Activated T-helper 2 cell treated with anti-CD3 and anti-CD28 coated beads, Interferon-gamma antibody, Interleukin-2, Interleukin-4, amounts not matched to agents 10 μg/mL and 5 μg/mL and 100 μg/mL, durations not matched to agents 14 hours and 24 hours and 36 hours (primary cell): ENCODE data around the gene AGO4. TPM values are rescaled to one million over a fixed set of nuclear protein-coding genes. Genes with fewer than 3 reads are reported as not detected.
"Not testable (repeated sequence)": the region's sequence is repeated elsewhere in the genome, so short reads cannot be mapped to it uniquely, and the experiment has no call there.

ENCODE experiments used
- DNase-seq: peaks from one replicate; pipeline ENCODE4 v3.0.0; 2021; ENCODE audit warnings: low spot score
- H3K27ac Mint-ChIP-seq: one replicate; pipeline ENCODE4 v1.8.0; 2021; ENCODE audit warnings: mixed read lengths
- H3K27me3 Mint-ChIP-seq: one replicate; pipeline ENCODE4 v1.8.0; 2021; ENCODE audit warnings: low read depth, mixed read lengths
- H3K36me3 Mint-ChIP-seq: one replicate; pipeline ENCODE4 v1.8.0; 2021; ENCODE audit warnings: low read depth, mixed read lengths
- H3K4me1 Mint-ChIP-seq: one replicate; pipeline ENCODE4 v1.8.0; 2021; ENCODE audit warnings: low read depth, mixed read lengths
- H3K4me3 Mint-ChIP-seq: one replicate; pipeline ENCODE4 v1.8.0; 2021; ENCODE audit warnings: low read depth, mild to moderate bottlenecking, moderate library complexity, mixed read lengths
- H3K9me3 Mint-ChIP-seq: one replicate; pipeline ENCODE4 v1.8.0; 2021; ENCODE audit warnings: mixed read lengths
- intact Hi-C: fragments of 100-400 bp; cut with micrococcal nuclease; formaldehyde crosslinking; loops from one replicate; pipeline ENCODE4 v1.15.1; 2023
- total RNA-seq: library from RNA; stranded (reverse); gene quantifications from 2 replicates; pipeline ENCODE4 v1.2.3, GENCODE V29; 2022

The AGO4 gene
- total RNA-seq, 1 donor from 2014 or later = 10.0 TPM

- DNase-seq = no peak
- Mint-ChIP-seq H3K4me1 (no peaks in the 10 kb centered on the region), H3K27ac (no peak overlapping the region), H3K36me3 (peaks cover 6% of the 10 kb centered on the region), H3K9me3 (no peaks in the 10 kb centered on the region), H3K27me3 (peaks cover 11% of the 10 kb centered on the region), H3K4me3 (no peak overlapping the region)
- intact Hi-C loops = no loop called here
Observed at GRCh38 chr1:35857830-35858229, 50.0 kb downstream of the AGO4 start.

- no peak for DNase-seq
- no peaks in the 10 kb centered on the region for H3K9me3 Mint-ChIP-seq
- H3K36me3 Mint-ChIP-seq = no peaks in the 10 kb centered on the region
- peaks cover 13% of the 10 kb centered on the region for H3K27me3 Mint-ChIP-seq
- H3K4me1 Mint-ChIP-seq = no peaks in the 10 kb centered on the region
- no peak overlapping the region for H3K4me3 Mint-ChIP-seq
- no peak overlapping the region for H3K27ac Mint-ChIP-seq
- intact Hi-C loops = no loop called here
Observed at GRCh38 chr1:35860696-35861095, 52.9 kb downstream of the AGO4 start.

DNA sequence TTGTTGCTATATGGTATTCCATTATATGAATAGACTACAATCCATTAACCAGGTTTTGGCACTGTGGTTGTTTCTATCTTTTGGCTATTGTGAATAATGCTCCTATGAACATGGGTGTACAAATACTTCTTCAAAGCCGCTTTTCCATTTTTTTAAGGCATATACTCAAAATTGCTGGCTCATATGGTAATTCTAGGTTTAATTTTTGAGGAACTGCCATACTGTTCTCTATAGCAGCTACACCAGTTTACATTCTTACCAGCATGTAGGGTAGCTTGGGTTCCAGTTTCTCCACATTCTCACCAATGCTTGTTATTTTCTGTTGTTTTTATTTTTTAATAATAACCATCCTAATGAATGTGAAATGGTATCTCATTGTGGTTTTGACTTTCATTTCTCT lies 55.3 kb downstream of the AGO4 start:
- H3K36me3 Mint-ChIP-seq = no peaks in the 10 kb centered on the region
- no peaks in the 10 kb centered on the region for H3K4me1 Mint-ChIP-seq
- H3K4me3 Mint-ChIP-seq = no peak overlapping the region
- no peak overlapping the region for H3K27ac Mint-ChIP-seq
- DNase-seq = no peak
- peaks cover 13% of the 10 kb centered on the region for H3K27me3 Mint-ChIP-seq
- H3K9me3 Mint-ChIP-seq = no peaks in the 10 kb centered on the region
- intact Hi-C loops = no loop called here

- Mint-ChIP-seq H3K4me1 (no peaks in the 10 kb centered on the region), H3K27ac (no peak overlapping the region), H3K27me3 (peaks cover 13% of the 10 kb centered on the region), H3K4me3 (no peak overlapping the region), H3K9me3 (no peaks in the 10 kb centered on the region), H3K36me3 (no peaks in the 10 kb centered on the region)
- no peak for DNase-seq
- intact Hi-C loops = no loop called here
Observed at GRCh38 chr1:35863881-35864625, 56.2 kb downstream of the AGO4 start.

GRCh38 chr1:35864813-35865212 lies 57.0 kb downstream of the AGO4 start:
- Mint-ChIP-seq H3K4me1 (no peaks in the 10 kb centered on the region), H3K36me3 (no peaks in the 10 kb centered on the region), H3K9me3 (no peaks in the 10 kb centered on the region), H3K4me3 (no peak overlapping the region), H3K27me3 (peaks cover 13% of the 10 kb centered on the region), H3K27ac (no peak overlapping the region)
- intact Hi-C loops = no loop called here
- no peak for DNase-seq

- intact Hi-C loops = no loop called here
- peaks cover 3% of the 10 kb centered on the region for H3K27me3 Mint-ChIP-seq
- H3K36me3 Mint-ChIP-seq = no peaks in the 10 kb centered on the region
- no peak overlapping the region for H3K4me3 Mint-ChIP-seq
- H3K4me1 Mint-ChIP-seq = no peaks in the 10 kb centered on the region
- no peak for DNase-seq
- H3K9me3 Mint-ChIP-seq = no peaks in the 10 kb centered on the region
- no peak overlapping the region for H3K27ac Mint-ChIP-seq
Observed at GRCh38 chr1:35866991-35867390, 59.2 kb downstream of the AGO4 start.

DNA sequence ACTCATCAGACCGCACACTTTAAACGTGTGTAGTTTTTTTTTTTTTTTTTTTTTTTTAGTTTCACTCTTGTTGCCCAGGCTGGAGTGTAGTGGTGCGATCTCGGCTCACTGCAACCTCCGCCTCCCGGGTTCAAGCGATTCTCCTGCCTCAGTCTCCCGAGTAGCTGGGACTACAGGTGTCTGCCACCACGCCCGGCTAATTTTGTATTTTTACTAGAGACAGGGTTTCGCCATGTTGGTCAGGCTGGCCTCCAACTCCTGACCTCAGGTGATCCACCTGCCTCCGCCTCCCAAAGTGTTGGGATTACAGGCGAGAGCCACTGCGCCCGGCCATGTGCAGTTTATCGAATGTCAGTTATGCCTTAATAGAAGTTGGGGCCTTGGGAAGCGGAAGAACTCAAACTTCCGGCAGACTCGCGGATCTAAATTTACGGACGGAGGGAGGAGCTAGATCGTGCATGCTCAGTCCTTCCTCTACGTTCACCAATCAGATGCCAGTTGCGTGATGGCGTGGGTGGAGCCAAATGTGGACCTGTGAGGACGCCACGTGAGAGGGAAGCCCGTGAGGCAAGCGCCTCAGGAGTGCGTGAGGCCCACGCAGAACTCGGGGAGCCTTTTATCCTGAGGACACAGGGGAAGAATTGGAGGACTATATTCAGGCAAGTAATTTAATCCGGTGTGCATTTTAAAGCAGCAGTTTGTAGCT lies 61.6 kb downstream of the AGO4 start:
- H3K9me3 Mint-ChIP-seq, H3K4me1 Mint-ChIP-seq, H3K36me3 Mint-ChIP-seq, intact Hi-C loops, H3K4me3 Mint-ChIP-seq, H3K27me3 Mint-ChIP-seq, H3K27ac Mint-ChIP-seq, DNase-seq: not testable (repeated sequence)

DNA sequence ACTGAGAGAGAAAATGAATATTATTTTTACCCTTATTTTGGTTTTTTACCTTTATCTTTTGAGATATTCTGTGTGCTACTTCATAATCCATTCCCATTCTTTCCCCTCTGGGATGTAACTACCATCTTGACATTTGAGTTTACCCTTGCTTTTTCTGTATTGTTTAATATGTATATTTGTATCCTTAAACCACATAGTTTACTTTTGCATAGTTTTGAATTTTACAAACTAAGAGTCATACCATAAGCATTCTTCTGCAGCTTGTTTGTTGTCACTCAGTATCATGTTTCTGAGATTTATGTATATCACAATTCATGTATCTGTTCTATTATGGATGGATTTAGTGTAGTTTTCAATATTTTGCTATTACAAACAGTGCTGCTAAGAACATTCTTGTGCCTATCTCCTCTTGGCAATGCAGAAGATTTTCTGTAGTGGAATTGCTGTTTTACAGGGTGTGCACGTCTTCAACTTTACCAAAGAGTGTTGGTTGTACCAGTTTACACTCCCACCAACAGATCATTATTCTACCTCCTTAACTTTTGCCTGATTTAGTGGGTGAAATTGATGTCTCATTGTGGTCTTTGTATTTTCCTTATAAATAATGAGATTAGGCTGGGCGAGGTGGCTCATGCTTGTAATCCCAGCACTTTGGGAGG lies 63.0 kb downstream of the AGO4 start:
- H3K4me1 Mint-ChIP-seq = no peaks in the 10 kb centered on the region
- H3K27ac Mint-ChIP-seq = no peak overlapping the region
- no peaks in the 10 kb centered on the region for H3K9me3 Mint-ChIP-seq
- intact Hi-C loops = no loop called here
- no peak for DNase-seq
- no peaks in the 10 kb centered on the region for H3K36me3 Mint-ChIP-seq
- no peak overlapping the region for H3K4me3 Mint-ChIP-seq
- no peaks in the 10 kb centered on the region for H3K27me3 Mint-ChIP-seq

DNA sequence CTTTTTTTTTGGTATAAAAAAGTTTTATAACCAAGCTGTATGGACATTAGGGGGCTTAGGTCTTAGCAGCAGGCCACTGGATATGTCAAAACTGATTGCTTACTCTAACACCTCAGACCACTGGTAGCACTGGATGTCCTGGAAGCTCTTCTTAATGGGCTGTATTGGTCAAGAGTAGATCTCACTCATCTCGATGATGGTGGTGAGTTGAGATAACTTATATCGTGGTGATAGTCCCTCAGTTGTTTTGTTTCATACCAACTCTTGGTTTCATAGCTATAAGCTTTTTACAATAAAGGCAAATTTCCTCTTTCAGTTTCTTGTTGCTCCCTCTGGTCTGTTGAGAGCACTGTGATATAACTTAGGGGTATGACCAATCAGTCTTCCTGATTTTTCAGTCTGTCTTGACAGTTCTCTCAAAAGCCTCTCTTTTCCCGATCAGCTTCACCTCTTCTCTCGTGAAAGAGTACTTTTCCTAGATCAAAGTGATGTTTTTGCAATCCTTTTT lies 65.5 kb downstream of the AGO4 start:
- Mint-ChIP-seq H3K4me3 (no peak overlapping the region), H3K36me3 (no peaks in the 10 kb centered on the region), H3K27me3 (no peaks in the 10 kb centered on the region), H3K27ac (no peak overlapping the region), H3K9me3 (no peaks in the 10 kb centered on the region), H3K4me1 (no peaks in the 10 kb centered on the region)
- no peak for DNase-seq
- intact Hi-C loops = no loop called here

GRCh38 chr1:35874115-35874514 lies 66.3 kb downstream of the AGO4 start:
- H3K4me1 Mint-ChIP-seq, H3K9me3 Mint-ChIP-seq, H3K36me3 Mint-ChIP-seq, DNase-seq, H3K4me3 Mint-ChIP-seq, intact Hi-C loops, H3K27me3 Mint-ChIP-seq, H3K27ac Mint-ChIP-seq: not testable (repeated sequence)

DNA sequence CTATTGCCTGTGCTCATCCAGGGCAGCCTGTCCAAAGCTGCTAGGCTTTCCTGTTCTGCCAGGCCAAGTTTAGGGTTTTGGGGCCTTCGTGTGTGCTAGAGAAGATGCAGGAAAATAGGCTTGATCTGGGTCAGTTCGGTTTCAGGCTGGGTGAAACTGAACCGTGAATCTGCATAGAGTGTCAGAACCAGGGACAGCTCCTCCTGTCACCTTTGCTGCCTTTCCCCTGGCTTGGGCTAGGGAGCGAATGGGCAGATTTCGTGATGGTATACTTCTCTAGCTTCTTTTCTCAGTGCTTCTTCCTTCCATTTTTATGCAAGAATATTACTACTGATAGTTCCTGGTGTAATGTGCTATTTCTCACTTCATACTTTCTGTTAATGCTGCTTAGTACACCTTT lies 69.2 kb downstream of the AGO4 start:
- no peak overlapping the region for H3K27ac Mint-ChIP-seq
- intact Hi-C loops = no loop called here
- no peaks in the 10 kb centered on the region for H3K9me3 Mint-ChIP-seq
- H3K27me3 Mint-ChIP-seq = peaks cover 3% of the 10 kb centered on the region
- H3K4me1 Mint-ChIP-seq = peaks cover 7% of the 10 kb centered on the region
- no peak overlapping the region for H3K4me3 Mint-ChIP-seq
- no peaks in the 10 kb centered on the region for H3K36me3 Mint-ChIP-seq
- no peak for DNase-seq

DNA sequence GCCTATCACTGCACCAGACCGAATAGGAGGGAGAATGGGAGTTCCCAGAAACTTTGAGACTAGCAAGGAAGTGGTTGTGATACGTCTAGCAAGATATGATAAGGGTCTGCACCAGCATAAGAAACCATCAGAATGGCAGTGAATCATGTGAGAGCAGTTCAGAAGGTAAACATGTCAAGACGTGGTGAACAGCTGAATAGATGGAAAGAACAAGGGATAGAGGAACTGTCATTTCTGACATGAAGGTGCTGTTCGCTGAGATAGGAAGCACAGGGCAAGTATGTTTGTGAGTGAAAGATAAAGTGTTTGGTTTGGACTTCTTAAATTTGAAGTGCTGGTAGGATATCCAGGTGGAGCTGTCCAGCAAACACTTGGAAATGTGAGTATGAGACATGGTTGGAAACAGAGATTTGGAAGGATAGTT lies 74.0 kb downstream of the AGO4 start:
- H3K27me3 Mint-ChIP-seq = peaks cover 3% of the 10 kb centered on the region
- H3K36me3 Mint-ChIP-seq = no peaks in the 10 kb centered on the region
- no peaks in the 10 kb centered on the region for H3K9me3 Mint-ChIP-seq
- no peak for DNase-seq
- no peak overlapping the region for H3K27ac Mint-ChIP-seq
- H3K4me1 Mint-ChIP-seq = peaks cover 32% of the 10 kb centered on the region
- H3K4me3 Mint-ChIP-seq = peak overlapping the region; percentile 42
- intact Hi-C loops = no loop called here

DNA sequence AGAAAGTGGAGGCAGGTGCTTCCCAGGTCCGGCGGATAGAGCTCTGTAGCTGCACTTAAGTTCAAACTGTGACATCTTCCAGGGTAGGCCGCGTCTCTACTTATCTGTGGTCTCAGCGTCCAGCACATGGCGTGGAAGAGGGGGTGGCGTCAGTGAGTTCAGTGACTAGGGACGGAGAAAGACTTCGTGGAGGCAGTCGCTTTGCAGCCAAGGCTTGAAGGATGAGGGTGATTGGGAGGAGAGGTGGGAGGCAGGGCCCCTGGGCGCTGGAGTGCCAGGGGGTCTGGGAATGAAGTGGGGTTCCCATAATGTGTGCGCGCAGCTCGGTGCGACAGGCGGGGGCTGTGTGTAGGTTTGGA lies 74.7 kb downstream of the AGO4 start:
- H3K27ac Mint-ChIP-seq = no peak overlapping the region
- H3K9me3 Mint-ChIP-seq = no peaks in the 10 kb centered on the region
- intact Hi-C loops = no loop called here
- peaks cover 37% of the 10 kb centered on the region for H3K4me1 Mint-ChIP-seq
- H3K27me3 Mint-ChIP-seq = peaks cover 3% of the 10 kb centered on the region
- peak overlapping the region; percentile 42 for H3K4me3 Mint-ChIP-seq
- H3K36me3 Mint-ChIP-seq = no peaks in the 10 kb centered on the region
- no peak for DNase-seq
